ENCODE data around the gene INTS7.

DNA sequence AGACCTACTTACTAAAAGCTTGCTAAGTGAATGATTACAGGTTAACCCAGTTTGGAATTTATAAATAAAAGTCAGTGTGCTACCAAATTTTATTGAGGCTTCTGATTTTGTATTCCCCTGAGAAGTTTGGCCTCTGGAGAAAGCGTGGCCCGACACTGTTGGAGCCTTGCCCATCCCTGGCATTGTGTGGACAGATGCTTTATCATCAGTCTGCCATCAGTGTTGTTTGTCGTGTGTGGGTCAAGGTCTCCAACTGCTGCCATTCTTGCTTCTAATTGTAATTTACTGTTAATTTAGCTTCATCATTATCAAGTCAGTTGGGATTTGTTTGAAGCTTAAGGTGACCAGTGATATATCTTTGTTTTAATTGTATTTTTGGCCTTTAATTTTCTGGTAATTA lies 142.8 kb downstream of the INTS7 start:
- no peak for TF ChIP-seq POLR2AphosphoS5 (IDR thresholded peaks at IDR 0.05; ENCODE audit: low read depth, low read length)
- TF ChIP-seq TAF1 (IDR thresholded peaks at IDR 0.05; ENCODE audit: borderline replicate concordance, low read depth, low read length): no peak
